Breast epithelium (tissue), 4 donors: ENCODE measurements around the gene CENPVL2. TPM values are rescaled to one million over a fixed set of nuclear protein-coding genes. Genes with fewer than 3 reads are reported as not detected.
"Not testable (repeated sequence)": the region's sequence is repeated elsewhere in the genome, so short reads cannot be mapped to it uniquely, and the experiment has no call there.

Source experiments
- DNase-seq, 2 donors: peaks; one replicate each; pipeline ENCODE4 v3.0.0-alpha.2; 2019; ENCODE audit warnings: low spot score in 2 of 2
- H3K27ac ChIP-seq, 2 donors: fragments of 200-600 bp; sonication (generic) in 1 of 2; one replicate each; pipeline ENCODE4 v1.5.1; 2016 to 2019; ENCODE audit warnings: mild to moderate bottlenecking in 1 of 2
- H3K27me3 ChIP-seq, 2 donors: fragments of 200-600 bp; sonication (generic) in 1 of 2; one replicate each; pipeline versions ENCODE4 v1.5.1 to v1.6.0; 2017 to 2019; ENCODE audit warnings: control low read depth in 1 of 2, mild to moderate bottlenecking in 1 of 2
- H3K36me3 ChIP-seq: fragments of 200-600 bp; one replicate; pipeline ENCODE4 v1.5.1; 2019
- H3K4me1 ChIP-seq, 2 donors: fragments of 200-600 bp; sonication (generic); one replicate each; pipeline ENCODE4 v1.5.1; 2016 to 2019; ENCODE audit warnings: control low read depth in 1 of 2
- H3K4me3 ChIP-seq, 3 donors: fragments of 200-600 bp; sonication (generic); 1 replicate in 2 of 3; 2 replicates in 1 of 3; pipeline ENCODE4 v1.5.1; 2016 to 2019; ENCODE audit warnings: mild to moderate bottlenecking in 3 of 3, moderate library complexity in 2 of 3
- H3K9me3 ChIP-seq, 2 donors: fragments of 200-600 bp; sonication (generic) in 1 of 2; one replicate each; pipeline ENCODE4 v1.5.1; 2016 to 2019; ENCODE audit warnings: control low read depth in 1 of 2
- POLR2A ChIP-seq: fragments of 450-650 bp; IDR thresholded peaks from one replicate; pipeline ENCODE4 v1.6.1; 2016; ENCODE audit warnings: antibody characterized with exemption, mild to moderate bottlenecking, moderate library complexity
- POLR2AphosphoS5 ChIP-seq, 3 donors: sonication (generic); formaldehyde crosslinking; IDR thresholded peaks; one replicate each; pipeline ENCODE4 v1.6.1; 2017; ENCODE audit warnings: antibody characterized with exemption in 3 of 3
- intact Hi-C: fragments of 100-400 bp; cut with DNase I; formaldehyde crosslinking; loops from one replicate; pipeline ENCODE4 v1.15.1; 2023; ENCODE audit warnings: low total_unique reads
- total RNA-seq, 3 donors: library from RNA; depleted of rRNA; stranded (reverse); fragments of >200 nt; gene quantifications; one replicate each; pipeline ENCODE4 v1.1.0, GENCODE V29; 2016
- TF ChIP-seq, protein P1 (sequence below), 3 donors: fragments of 450-650 bp; IDR thresholded peaks; one replicate each; pipeline ENCODE4 v1.5.1; 2016 to 2017; ENCODE audit warnings: antibody characterized with exemption in 3 of 3, mild to moderate bottlenecking in 3 of 3, moderate library complexity in 3 of 3

The CENPVL2 gene
- not detected for total RNA-seq

DNA sequence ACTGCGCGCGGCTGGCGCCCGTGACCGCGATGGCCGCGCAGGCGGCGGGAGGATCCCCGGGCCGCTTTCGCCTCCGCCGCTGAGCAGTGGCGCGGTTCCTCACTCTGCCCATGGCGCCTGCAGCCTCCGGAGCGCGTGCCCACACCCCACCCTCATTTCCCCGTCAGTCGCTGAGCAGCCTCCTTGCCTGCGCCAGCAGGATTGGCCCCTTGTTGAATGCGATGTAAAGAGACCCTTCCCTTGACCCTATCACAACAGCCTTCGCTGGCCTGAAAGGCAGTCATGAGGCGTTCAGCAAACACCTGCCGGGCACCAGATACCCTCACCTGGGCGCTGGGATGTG is at the start of gene CENPVL2:
TSS of gene CENPVL2 (minus strand) at position 112 of the 343 bp plus-strand sequence. CDS start at position 112, 0 bp downstream.
- H3K4me1 ChIP-seq, intact Hi-C loops, H3K9me3 ChIP-seq, H3K4me3 ChIP-seq, H3K36me3 ChIP-seq, DNase-seq, H3K27ac ChIP-seq, H3K27me3 ChIP-seq: not testable (repeated sequence)

DNA sequence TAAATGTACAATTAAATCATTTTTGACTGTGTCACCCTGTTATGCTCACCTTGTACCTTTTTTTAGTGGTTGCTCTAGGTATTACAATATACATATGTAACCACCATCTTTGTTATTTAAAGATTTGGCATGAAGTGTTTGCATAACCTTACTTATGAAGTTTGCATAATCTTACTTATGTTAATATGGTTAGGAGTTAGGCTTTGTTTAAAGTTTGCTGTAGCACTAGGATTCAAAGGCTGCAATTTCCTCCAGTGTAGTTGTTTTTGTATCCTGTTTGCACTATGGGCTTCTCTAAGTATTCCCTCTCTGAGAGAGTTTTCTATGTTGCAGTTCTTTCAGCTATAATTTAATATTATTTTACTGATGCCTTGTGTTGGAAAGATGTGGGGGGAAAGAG is 45.6 kb upstream of the CENPVL2 start:
- TF ChIP-seq, protein P1, sequence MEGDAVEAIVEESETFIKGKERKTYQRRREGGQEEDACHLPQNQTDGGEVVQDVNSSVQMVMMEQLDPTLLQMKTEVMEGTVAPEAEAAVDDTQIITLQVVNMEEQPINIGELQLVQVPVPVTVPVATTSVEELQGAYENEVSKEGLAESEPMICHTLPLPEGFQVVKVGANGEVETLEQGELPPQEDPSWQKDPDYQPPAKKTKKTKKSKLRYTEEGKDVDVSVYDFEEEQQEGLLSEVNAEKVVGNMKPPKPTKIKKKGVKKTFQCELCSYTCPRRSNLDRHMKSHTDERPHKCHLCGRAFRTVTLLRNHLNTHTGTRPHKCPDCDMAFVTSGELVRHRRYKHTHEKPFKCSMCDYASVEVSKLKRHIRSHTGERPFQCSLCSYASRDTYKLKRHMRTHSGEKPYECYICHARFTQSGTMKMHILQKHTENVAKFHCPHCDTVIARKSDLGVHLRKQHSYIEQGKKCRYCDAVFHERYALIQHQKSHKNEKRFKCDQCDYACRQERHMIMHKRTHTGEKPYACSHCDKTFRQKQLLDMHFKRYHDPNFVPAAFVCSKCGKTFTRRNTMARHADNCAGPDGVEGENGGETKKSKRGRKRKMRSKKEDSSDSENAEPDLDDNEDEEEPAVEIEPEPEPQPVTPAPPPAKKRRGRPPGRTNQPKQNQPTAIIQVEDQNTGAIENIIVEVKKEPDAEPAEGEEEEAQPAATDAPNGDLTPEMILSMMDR (IDR thresholded peaks at IDR 0.05) = no peak
- TF ChIP-seq POLR2AphosphoS5 (IDR thresholded peaks at IDR 0.05) (no peak), POLR2A (no peak)

DNA sequence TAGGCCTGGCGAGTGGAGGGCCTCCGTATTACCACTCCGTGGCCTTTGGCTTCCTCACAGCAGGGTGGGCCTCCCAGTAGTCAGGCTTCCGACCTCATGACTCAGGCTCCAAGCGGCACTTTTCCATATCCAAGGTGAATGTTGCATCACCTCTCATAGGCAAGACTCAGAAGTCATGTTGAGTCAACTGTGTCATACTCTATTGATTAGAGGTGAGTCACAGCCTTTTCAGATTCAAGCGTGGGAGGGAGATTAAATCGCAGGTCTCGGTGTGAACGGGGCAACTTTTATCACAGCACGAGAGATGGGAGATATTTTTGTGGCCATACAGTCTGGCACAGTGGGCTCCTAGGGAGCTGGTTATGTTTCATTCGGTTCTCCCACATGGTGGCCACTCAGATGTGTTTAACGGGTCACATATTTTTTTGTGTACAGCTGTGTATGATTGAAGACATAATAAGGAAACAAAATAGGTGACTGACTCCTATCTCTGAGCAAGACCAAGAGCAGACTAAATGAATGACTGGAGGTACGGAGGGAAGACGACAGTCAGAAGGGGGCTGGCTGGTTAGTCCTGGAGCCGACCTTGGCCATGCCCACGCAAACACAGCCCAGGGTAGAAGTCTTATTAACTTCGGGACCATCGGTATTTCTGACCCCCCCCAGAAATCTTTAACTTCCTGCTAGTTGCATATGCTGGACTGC is 30.5 kb upstream of the CENPVL2 start:
- H3K36me3 ChIP-seq, H3K27me3 ChIP-seq, H3K27ac ChIP-seq, intact Hi-C loops, H3K4me3 ChIP-seq, DNase-seq, H3K4me1 ChIP-seq, H3K9me3 ChIP-seq: not testable (repeated sequence)

More for the DNA sequence above, 45.6 kb upstream of the CENPVL2 start:
- H3K4me1 ChIP-seq = no peaks in the 10 kb centered on the region
- H3K27me3 ChIP-seq = peaks cover 0 to 61% of the 10 kb centered on the region in 2 donors
- no peaks in the 10 kb centered on the region for H3K36me3 ChIP-seq
- no peaks in the 10 kb centered on the region for H3K9me3 ChIP-seq
- no peak overlapping the region for H3K4me3 ChIP-seq
- intact Hi-C loops = no loop called here
- DNase-seq = no peak
- no peak overlapping the region for H3K27ac ChIP-seq

DNA sequence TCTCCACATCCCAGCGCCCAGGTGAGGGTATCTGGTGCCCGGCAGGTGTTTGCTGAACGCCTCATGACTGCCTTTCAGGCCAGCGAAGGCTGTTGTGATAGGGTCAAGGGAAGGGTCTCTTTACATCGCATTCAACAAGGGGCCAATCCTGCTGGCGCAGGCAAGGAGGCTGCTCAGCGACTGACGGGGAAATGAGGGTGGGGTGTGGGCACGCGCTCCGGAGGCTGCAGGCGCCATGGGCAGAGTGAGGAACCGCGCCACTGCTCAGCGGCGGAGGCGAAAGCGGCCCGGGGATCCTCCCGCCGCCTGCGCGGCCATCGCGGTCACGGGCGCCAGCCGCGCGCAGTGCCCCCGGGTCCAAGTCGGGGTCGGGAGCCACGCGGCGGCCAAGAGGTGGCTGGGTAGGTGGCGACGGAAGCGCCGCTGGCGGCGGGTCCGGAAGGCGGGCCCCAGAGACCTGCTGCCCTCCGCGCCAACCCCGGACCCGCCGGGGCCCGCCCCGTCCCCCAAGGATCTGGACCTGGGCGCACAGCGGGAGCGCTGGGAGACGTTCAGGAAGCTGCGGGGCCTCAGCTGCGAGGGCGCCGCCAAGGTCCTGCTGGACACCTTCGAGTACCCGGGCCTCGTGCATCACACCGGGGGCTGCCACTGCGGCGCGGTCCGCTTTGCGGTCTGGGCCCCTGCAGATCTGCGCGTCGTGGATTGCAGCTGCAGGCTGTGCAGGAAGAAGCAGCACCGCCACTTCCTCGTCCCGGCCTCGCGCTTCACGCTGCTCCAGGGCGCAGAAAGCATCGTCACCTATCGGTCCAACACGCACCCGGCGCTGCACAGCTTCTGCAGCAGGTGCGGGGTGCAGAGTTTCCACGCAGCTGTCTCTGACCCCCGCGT is 27.9 kb upstream of the CENPVL2 start, which contains the start of gene CENPVL1:
TSS of gene CENPVL1 (plus strand) at position 236 of the 888 bp plus-strand sequence. CDS start at position 236, 0 bp downstream.
- H3K27ac ChIP-seq, intact Hi-C loops, H3K9me3 ChIP-seq, H3K4me3 ChIP-seq, H3K36me3 ChIP-seq, H3K4me1 ChIP-seq, DNase-seq, H3K27me3 ChIP-seq: not testable (repeated sequence)

DNA sequence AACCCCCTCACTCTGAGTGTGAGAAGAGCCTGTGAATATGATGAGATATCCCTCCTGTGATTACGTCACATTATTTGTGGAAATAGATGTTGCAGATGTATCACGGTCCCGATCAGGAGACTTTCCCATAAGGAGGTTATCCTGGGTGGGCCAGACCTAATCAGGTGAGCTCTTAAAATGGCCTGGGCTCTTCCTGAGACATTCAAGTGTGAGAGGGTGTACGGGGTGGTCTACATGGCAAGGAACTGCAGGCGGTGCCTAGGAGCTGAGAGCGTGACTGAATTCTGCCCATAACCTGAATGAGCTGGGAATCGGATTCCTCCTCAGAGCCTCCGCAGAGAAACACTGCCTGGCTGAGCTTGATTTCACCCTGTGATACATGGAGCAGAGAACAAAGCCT is 14.8 kb upstream of the CENPVL2 start:
- no peak overlapping the region for H3K27ac ChIP-seq
- H3K27me3 ChIP-seq = peaks cover 0 to 68% of the 10 kb centered on the region in 2 donors
- no peak overlapping the region for H3K4me3 ChIP-seq
- H3K36me3 ChIP-seq = no peaks in the 10 kb centered on the region
- no peaks in the 10 kb centered on the region for H3K9me3 ChIP-seq
- no peaks in the 10 kb centered on the region for H3K4me1 ChIP-seq
- DNase-seq = no peak
- no peak for TF ChIP-seq POLR2AphosphoS5 (IDR thresholded peaks at IDR 0.05)
- no peak for TF ChIP-seq POLR2A
- TF ChIP-seq, protein P1 (IDR thresholded peaks at IDR 0.05) = no peak
- intact Hi-C loops = no loop called here

DNA sequence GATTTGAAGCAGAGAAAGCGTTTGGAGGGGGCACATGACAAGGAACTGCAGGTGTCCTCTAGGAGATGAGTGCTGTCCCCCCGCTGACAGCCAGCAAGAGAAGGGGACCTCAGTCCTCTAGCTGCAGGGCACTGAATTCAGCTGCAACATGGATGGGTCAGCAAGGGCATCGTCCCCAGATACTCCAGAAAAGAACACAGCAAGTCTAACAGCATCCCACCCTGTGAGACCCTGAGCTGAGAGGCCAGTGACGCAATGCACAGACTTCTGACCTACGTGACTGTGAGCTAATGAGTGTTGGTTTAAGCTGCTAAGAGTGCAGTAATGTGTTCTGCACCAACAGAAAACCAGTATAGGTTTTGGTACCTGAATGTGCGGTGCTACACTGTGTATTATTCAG is 11.6 kb upstream of the CENPVL2 start:
- H3K27me3 ChIP-seq = peaks cover 0 to 64% of the 10 kb centered on the region in 2 donors
- no peak for DNase-seq
- intact Hi-C loops = no loop called here
- H3K36me3 ChIP-seq = no peaks in the 10 kb centered on the region
- no peaks in the 10 kb centered on the region for H3K9me3 ChIP-seq
- H3K4me3 ChIP-seq = no peak overlapping the region
- H3K4me1 ChIP-seq = no peaks in the 10 kb centered on the region
- no peak overlapping the region for H3K27ac ChIP-seq
- TF ChIP-seq POLR2A (no peak), POLR2AphosphoS5 (IDR thresholded peaks at IDR 0.05) (no peak)
- TF ChIP-seq, protein P1 (IDR thresholded peaks at IDR 0.05) = no peak

DNA sequence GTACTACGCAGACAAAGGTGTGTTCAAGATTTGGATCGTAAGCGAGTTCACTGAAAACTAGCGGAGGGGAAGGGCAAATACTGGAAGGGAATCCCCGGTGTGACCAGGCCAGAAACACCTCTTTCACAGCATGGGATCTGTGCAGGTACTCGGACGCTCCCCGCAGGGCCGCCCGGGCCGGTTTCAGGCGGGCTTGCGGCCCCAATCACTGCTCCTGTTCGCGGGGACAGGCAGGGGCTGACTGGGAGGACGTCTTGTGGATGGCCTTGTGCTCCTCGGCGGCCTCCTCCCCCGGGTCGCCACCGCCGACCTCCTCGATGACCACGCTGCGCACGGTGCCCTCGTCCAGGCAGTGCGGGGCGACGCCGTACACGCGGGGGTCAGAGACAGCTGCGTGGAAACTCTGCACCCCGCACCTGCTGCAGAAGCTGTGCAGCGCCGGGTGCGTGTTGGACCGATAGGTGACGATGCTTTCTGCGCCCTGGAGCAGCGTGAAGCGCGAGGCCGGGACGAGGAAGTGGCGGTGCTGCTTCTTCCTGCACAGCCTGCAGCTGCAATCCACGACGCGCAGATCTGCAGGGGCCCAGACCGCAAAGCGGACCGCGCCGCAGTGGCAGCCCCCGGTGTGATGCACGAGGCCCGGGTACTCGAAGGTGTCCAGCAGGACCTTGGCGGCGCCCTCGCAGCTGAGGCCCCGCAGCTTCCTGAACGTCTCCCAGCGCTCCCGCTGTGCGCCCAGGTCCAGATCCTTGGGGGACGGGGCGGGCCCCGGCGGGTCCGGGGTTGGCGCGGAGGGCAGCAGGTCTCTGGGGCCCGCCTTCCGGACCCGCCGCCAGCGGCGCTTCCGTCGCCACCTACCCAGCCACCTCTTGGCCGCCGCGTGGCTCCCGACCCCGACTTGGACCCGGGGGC is 567 bp downstream of the CENPVL2 start:
- intact Hi-C loops, DNase-seq, H3K27me3 ChIP-seq: not testable (repeated sequence)

DNA sequence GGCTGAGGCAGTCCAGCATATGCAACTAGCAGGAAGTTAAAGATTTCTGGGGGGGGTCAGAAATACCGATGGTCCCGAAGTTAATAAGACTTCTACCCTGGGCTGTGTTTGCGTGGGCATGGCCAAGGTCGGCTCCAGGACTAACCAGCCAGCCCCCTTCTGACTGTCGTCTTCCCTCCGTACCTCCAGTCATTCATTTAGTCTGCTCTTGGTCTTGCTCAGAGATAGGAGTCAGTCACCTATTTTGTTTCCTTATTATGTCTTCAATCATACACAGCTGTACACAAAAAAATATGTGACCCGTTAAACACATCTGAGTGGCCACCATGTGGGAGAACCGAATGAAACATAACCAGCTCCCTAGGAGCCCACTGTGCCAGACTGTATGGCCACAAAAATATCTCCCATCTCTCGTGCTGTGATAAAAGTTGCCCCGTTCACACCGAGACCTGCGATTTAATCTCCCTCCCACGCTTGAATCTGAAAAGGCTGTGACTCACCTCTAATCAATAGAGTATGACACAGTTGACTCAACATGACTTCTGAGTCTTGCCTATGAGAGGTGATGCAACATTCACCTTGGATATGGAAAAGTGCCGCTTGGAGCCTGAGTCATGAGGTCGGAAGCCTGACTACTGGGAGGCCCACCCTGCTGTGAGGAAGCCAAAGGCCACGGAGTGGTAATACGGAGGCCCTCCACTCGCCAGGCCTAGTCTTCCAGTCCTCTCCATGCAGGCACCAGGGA is 2.8 kb downstream of the CENPVL2 start:
- DNase-seq, H3K4me3 ChIP-seq, H3K4me1 ChIP-seq, H3K27me3 ChIP-seq, H3K36me3 ChIP-seq, H3K9me3 ChIP-seq, H3K27ac ChIP-seq, intact Hi-C loops: not testable (repeated sequence)

More for the DNA sequence above, 567 bp downstream of the CENPVL2 start:
- H3K4me1 ChIP-seq, H3K36me3 ChIP-seq, H3K4me3 ChIP-seq, H3K27ac ChIP-seq, H3K9me3 ChIP-seq: not testable (repeated sequence)
